Stimulated activated CD4-positive, alpha-beta T cell treated with anti-CD3 and anti-CD28 coated beads, Interleukin-4, amount 100 ng/mL, for 48 hours (primary cell): Measurements from ENCODE around the gene JPH3.

ENCODE experiments used
- DNase-seq, 2 donors: peaks; one replicate each; pipeline ENCODE4 v3.0.0-alpha.2; 2020; ENCODE audit warnings: low read depth in 2 of 2

Gene JPH3

GRCh38 chr16:87741700-87742415 is 139.6 kb downstream of the JPH3 start:
- DNase-seq: no peak

DNA sequence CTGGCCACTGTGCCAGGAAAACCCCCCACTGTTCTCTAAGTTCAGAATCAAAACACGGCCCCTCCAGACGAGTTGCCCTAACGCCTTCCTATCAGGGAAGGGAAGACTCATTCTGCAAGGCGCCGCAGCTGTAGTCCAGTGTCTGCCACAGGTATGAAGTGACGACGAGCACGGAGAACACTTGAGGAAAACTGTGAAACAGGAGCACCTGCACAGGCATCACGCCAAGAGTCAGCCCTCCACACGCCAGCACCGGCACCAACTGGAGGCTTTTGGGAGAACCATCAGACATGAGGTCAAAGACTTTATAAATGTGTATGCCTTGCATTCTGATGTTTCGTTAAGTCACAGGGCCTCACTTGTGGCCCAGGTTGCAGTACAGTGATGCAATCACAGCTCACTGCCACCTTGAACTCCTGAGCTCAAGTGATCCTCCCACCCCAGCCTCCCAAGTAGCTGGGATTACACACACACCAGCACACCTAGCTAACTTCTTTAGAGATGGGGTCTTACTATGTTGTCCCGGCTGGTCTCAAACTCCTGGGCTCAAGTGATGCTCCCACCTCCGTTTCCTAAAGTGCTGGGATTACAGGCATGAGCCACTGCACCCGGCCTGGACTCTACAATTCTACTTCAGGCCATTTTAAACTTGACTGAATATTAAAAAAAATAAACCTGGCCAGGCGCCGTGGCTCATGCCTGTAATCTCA is 140.6 kb downstream of the JPH3 start:
- no peak for DNase-seq

DNA sequence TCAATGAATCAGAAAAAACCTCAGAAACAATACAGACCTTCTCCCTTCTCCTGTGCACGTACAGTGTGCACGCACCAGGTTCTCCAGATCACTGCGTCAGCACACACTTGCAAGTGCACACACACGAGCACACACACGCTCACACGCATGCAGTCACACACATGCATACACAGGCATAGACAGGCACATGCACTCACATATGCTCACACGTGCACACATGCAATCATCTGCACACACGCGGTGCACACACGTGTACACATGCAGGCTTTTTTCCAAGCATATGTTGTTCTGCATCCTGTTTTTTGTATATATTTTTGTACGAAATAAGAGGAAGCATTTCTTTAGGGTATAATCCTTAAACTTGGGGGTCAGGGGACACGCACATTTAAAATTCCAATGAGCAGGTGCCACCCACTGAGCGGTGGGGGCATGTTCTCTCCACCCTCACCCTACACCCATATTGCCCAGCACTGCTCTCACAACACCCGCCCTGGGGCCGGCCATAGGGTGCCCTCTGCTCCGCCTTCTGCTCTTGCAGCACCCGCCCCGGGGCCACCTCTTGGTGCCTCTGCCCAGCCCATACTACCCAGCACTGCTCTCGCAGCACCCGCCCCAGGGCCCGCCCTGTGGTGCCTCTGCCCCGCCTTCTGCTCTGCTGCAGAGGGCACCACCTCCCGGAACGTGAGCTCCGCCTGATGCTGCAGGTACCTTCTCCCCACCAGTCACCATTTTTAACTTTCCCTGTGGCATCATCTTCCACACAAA is 142.6 kb downstream of the JPH3 start:
- DNase-seq: no peak

DNA sequence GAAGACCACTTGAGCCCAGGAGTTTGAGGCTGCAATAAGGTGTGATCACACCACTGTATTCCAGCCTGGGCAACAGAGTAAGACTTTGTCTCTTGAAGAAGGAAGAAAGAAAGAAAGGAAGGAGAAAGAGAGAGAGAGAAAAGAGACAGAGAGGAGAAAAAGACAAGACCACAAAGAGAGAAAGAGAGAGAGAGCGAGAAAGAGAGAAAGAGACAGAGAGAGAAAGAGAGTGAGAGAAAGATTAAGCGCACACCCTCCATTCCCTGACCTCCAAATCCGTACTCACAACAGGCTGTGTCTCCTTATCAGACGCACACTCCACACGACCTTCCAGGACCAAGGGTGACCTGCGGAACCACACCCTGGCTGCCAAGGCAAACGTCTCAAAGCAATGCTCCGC is 143.9 kb downstream of the JPH3 start:
- DNase-seq: no peak
